Stimulated activated CD8-positive, alpha-beta memory T cell treated with anti-CD3 and anti-CD28 coated beads, Interleukin-4, amount 100 ng/mL, for 24 hours (primary cell): Measurements from ENCODE around the gene QRICH1.
"Not testable (repeated sequence)": the region's sequence is repeated elsewhere in the genome, so short reads cannot be mapped to it uniquely, and the experiment has no call there.

ENCODE experiments used
- DNase-seq: peaks from one replicate; pipeline ENCODE4 v3.0.0-alpha.2; 2020; ENCODE audit warnings: low read depth

QRICH1 gene

DNA sequence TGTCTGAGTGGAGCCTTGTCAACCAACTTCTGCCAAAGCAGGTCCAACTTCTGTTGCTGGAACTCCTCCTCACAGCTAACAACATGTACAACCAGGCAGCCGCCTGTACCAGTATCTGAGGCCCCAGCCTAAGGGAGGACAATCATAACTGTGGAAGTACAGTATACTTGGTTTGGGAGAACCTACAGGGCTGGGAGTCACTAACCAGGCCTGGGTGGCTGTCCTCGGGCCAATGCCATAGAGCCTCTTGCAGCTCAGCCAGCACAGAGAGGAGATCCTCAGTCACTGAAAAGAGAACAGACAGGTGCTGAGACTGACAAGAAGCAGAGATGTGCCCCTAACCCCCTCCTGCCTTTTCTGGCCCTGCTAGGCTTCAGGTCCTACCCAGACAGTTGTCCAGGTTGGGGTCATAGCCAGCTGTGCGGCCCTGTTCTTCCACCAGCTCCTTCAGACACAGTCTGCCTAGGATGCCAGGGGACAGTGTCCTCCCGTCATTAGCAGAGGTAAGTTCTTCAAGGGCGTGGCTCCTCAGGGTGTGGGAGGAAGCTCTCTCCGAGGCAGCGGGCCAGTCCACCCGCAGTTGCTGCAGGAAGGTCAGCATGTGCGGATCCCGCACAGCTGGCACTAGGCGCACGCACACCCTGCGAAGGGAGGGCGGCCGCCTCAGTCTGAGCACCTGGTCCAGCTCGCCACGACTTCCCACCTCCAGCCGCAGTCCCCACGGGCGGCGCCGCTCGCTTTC lies 76.5 kb downstream of the QRICH1 start:
- DNase-seq: no peak

DNA sequence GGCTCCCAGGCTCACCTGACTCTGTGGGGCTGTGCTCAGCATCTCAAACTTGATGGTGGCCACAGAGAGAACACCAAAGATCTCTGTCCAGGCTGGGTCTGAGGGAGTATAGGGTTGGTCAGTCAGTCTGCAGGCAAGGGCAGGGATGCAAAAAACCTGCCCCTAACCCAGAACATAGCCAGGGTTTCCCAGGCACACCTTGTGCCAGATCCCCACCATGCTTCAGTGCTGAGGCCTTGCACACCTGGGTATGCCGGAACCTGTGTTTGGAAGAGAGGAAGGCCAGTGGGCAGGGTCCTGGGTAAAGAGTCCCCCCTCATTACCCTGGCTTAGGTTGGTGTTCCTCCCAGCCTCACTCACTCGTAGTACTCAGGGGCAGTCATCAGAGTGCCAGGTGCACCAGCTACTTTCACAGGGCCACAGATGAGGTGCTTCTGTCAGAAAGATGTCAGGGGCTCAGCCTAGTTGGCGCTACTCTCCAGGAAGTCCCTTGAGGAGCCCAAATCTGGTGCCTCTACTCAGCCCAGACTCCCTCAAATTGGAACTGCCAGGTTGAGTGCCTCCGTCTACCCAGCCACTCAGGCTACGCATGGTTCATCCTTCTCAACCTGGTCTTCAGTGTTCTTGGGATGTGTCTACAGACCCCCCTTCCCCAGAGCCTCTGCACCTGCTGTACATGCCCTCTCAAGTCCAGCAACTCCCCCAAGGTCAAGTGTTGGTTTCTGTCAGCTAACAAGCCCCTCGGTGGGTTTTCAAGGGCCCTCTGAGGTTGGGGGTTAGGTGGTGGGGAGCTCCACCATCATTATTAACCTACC lies 77.2 kb downstream of the QRICH1 start:
- no peak for DNase-seq

DNA sequence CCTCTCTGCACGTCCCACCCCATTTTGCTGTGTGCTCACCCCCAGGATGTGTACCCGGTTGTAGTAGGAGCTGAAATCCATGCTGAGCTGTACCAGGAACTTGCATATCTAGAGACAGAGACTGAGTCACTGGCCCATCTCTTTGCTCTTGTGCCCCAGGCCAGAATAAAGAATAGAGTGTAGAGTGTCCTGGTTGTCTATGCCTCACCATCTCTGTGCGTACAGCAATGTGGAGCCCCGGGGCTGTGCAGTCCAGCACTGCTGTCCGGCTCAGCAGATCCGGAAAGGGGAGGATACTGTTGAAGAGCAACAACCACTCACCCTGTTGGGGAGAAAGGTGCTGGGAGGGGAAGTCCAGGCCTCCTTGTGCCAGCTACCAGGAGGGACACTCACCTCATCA lies 78.1 kb downstream of the QRICH1 start:
- no peak for DNase-seq

DNA sequence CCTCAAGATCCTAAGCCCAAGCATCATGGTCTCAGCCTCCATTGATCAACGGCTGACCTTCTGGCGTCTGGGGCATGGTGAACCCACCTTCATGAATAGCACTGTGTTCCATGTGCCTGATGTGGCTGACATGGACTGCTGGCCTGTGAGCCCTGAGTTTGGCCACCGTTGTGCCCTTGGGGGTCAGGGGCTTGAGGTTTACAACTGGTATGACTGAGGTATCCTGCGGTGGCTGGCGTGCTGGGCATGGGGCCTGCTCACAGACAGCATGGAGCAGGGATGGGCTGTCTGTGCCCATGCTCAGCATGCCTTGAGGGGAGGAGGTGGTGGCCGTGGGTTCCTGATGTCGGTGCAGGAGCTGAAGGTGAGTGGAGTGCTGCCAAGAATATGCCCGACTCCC lies 78.8 kb downstream of the QRICH1 start:
- no peak for DNase-seq

DNA sequence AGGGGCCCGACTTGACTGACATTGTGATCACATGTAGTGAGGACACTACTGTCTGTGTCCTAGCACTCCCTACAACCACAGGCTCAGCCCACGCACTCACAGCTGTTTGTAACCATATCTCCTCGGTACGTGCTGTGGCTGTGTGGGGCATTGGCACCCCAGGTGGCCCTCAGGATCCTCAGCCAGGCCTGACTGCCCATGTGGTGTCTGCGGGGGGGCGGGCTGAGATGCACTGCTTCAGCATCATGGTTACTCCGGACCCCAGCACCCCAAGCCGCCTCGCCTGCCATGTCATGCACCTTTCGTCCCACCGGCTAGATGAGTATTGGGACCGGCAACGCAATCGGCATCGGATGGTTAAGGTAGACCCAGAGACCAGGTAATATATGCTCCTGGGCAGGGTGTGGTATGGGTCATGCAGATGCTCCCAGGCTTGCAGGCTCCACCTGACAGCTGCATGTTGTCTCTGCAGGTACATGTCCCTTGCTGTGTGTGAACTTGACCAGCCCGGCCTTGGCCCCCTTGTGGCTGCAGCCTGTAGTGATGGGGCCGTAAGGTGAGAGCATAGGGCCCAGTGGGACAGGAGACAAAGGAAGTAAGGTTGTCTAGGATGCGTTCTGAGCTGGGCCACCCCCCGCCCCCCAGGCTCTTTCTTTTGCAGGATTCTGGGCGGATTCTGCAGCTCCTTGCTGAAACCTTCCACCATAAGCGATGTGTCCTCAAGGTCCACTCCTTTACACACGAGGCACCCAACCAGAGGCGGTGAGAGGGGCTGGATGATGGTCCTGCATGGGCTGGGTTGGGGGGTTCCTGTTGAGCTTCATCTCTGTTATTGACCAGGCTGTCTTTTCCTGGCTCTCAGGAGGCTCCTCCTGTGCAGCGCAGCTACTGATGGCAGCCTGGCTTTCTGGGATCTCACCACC lies 79.9 kb downstream of the QRICH1 start:
- no peak for DNase-seq

DNA sequence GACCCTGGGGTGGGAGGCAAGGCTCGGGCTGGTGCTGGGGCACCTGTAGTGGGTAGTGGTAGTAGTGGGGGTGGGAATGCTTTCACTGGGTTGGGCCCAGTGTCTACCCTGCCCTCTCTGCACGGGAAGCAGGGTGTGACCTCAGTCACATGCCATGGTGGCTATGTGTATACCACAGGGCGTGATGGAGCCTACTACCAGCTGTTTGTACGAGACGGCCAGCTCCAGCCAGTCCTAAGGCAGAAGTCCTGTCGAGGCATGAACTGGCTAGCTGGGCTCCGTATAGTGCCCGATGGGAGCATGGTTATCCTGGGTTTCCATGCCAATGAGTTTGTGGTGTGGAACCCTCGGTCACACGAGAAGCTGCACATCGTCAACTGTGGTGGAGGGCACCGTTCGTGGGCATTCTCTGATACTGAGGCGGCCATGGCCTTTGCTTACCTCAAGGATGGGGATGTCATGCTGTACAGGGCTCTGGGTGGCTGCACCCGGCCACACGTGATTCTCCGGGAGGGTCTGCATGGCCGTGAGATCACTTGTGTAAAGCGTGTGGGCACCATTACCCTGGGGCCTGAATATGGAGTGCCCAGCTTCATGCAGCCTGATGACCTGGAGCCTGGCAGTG lies 80.6 kb downstream of the QRICH1 start:
- no peak for DNase-seq

DNA sequence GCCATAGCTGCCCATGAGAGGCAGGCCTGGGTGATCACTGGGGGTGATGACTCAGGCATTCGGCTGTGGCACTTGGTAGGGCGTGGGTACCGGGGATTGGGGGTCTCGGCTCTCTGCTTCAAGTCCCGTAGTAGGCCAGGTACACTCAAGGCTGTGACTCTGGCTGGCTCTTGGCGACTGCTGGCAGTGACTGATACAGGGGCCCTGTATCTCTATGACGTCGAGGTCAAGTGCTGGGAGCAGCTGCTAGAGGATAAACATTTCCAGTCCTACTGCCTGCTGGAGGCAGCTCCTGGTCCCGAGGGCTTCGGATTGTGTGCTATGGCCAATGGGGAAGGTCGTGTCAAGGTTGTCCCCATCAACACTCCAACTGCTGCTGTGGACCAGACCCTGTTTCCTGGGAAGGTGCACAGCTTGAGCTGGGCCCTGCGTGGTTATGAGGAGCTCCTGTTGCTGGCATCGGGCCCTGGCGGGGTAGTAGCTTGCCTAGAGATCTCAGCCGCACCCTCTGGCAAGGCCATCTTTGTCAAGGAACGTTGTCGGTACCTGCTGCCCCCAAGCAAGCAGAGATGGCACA lies 81.3 kb downstream of the QRICH1 start:
- DNase-seq: no peak

DNA sequence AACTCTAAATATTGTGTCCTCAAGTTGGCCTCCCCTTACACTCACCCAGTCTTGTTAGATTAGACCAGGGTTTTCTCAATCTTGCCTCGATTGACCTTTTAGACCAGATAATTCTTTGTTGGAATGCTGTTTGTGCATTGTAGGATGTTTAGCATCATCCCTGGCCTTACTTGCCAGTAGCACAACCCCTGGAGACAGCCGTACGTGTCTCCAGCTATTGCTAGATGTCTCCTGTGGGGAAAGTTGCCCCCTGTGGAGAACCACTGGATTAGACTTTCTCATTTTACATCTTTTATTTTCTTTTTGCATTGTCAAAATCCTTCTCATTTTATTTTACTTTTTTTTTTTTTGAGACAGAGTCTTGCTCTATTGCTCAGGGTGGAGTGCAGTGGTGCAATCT lies 84.5 kb downstream of the QRICH1 start:
- no peak for DNase-seq

DNA sequence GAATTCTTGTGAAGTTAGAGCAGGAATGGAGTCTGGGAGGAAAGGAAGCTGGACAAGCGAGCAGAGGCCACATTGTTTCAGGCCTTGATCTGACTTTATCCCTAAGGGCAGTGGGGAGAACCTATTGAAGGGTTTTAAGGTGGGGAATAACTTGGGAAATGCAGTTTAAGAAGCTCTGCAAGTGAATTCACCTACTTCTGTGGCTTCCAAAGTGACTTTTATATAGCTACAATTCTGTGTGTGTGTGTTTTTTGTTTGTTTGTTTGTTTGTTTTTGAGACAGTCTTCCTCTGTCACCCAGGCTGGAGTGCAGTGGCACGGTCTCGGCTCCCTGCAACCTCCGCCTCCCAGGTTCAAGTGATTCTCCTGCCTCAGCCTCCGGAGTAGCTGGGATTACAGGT lies 85.2 kb downstream of the QRICH1 start:
- DNase-seq: not testable (repeated sequence)

DNA sequence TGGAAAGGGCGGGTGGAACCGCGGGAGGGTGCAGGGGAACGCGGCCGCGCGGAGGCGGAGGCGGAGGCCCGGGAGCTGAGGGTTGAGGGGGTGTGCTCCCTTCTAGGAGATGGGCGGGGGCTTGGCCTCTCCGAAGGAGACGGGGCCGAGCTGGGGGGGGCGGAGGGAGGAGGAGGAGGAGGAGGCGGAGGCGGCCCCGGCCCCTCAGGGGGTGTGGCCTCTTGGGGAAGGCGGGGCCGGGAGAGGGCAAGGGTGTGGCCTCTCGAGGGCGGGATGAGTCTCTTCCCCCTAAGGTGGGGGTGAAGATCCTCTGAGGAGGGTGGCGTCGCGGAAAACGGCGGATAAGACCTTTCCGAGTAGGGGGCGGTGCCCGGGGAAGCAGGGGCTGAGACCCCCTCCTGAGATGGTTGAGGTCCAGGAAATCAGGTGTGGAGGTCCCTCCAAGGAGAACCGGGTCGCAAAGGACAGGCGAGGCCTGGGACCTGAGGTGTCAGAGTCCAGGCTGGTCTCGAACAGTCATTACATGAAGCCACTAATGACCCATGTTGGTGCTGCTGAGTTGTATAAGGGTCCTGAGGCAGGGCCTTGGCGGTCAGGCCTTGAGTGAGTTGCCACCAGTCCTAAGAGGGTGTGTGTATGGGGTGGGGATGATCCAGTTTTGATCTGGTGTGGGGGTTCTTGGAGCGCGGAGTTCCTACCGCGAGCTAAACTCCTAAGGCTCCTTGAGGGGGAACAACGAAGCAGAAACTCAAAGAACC lies 85.9 kb downstream of the QRICH1 start:
- DNase-seq: peak; percentile 75

DNA sequence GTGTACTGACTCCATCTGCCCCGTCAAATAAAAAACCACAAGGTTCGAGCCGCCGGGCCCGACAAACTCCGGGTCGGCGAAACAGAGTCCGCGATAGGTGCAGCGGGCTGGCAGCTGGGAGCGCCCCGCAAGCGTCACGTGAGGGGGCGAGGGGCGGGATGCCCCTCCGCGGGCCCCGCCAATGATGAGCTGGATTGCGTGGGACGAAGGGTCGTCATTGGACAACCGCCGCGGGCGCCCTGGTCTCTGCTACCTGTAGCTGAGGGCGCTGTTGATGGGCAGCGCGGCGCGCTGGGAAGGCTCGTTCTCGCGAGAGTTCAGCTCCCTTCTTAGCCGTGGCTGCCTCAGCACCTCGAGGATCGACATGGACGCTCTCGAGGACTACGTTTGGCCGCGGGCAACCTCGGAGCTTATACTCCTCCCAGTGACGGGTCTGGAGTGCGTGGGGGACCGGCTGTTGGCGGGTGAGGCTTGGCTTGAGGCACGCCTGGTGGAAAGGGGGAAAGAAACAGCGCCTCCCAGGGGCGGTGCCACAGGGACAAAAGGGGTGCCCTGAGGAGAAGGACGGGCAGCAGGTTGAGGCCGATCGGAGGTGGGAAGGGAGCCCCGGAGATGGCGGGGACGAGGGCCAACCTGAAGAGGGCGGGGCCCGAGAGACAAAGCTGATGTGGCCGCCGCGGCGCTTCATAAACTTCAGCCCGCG lies 86.7 kb downstream of the QRICH1 start, which contains the start of gene WDR6:
WDR6 (plus strand) TSS at position 324 of the 703 bp plus-strand sequence; CDS start at position 365, 41 bp downstream.
- DNase-seq: peak; percentile 95

DNA sequence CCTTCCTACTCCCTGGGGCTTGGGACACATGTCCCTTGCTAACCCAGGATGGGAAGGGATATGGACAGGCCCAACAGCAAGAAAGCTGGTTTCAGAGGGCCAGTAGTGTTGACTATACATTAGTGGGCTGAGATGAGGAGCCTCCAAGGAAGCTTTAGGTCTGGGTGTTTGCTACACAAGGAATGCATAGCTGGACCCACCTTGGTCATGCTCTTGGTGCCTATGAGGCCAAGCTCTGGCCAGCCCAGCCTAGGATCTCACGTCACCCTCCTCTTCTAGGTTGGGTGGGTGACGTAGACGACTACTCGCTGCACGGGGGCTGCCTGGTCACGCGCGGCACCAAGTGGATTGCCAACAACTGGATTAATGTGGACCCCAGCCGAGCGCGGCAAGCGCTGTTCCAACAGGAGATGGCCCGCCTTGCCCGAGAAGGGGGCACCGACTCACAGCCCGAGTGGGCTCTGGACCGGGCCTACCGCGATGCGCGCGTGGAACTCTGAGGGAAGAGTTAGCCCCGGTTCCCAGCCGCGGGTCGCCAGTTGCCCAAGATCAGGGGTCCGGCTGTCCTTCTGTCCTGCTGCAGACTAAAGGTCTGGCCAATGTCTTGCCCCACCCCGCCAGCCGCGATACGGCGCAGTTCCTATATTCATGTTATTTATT lies 87.3 kb downstream of the QRICH1 start:
- no peak for DNase-seq

DNA sequence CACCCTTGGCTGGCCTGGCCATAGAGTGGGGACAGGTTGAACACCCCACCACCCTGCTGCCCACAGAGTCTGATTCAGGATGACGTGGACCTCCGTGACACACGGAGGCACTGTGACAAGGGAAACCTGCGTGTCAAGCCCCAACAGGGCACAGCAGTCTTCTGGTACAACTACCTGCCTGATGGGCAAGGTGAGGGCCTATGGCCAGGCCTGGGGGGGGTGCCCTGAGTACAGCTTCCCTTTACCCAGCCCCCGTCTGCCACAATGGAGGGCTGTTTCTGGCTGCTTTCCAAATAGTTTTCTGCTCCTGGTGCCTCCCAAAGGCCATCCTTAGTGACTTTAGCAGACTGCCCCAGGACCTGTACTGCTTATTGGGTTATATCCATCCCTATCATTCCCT lies 87.9 kb downstream of the QRICH1 start:
- DNase-seq: no peak

DNA sequence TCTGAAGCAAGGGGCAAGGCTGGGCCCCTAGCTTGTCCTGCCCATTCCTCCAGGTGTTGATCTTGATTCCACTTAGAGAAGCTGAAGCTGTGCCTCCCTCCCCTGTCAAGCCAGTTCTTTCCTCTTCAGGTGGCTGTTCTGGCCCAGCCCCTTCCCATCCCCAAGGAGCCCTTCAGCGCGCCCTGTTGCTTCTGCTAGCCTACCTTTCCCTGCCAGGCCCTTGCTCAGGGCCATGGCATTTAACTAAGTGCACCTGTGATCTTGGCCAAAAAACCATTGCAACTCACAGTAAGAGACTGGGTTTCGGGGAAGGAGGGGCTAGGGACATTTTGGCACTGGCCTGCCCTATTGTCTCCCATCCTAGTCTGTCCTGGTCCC lies 88.6 kb downstream of the QRICH1 start:
- no peak for DNase-seq

DNA sequence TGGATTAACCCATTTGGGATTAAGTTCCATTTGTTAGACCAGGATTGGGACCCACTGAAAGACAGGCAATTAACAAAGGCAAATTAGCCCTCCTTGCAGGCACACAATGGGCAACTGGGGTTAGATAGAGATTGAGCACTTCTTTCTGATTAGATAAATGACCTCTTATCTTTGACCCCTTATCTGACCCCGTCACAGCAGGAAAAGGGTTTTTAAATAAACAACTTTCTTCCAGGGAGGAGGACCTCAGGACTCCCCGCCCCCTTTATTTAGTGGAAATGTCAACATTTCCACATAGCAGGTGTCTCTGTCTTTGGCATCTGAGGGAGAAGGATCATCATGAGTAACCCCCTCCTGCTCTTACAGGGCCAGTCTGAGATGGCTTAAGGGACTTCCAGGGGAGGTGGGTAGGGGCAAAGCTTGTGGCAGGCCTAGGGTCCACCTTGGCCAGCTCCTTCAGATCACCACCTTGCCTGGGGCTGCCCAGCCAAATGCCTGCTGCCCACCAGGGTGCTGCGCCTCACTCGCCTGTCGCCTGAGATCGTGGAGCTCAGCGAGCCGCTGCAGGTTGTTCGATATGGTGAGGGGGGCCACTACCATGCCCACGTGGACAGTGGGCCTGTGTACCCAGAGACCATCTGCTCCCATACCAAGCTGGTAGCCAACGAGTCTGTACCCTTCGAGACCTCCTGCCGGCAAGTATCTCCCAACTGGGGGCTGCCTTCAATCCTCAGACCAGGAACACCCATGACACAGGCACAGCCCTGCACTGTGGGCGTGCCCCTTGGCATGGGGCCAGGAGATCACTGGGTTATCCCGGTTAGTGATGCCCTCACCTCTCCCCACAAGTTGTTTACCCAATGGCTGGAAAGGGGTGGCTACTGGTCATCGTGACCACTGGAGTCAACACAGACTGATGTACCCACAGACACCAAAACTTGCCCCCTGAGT lies 89.2 kb downstream of the QRICH1 start:
- DNase-seq: no peak

DNA sequence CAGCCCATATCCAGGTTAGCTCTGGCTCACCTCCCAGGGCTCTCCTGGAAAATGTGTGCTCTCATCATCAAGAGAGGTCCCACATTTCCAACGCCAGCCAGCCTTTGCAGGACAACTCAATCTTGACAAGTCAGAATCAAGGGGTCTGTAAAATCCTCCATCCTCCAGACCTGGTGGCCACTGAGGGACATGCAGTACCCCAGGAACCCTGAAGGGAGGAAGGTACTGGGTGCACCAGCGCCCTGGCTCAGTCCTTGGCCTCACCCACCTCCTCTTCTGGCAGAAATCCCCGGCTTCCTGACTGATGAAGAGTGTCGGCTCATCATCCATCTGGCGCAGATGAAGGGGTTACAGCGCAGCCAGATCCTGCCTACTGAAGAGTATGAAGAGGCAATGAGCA lies 92.7 kb downstream of the QRICH1 start:
- no peak for DNase-seq

DNA sequence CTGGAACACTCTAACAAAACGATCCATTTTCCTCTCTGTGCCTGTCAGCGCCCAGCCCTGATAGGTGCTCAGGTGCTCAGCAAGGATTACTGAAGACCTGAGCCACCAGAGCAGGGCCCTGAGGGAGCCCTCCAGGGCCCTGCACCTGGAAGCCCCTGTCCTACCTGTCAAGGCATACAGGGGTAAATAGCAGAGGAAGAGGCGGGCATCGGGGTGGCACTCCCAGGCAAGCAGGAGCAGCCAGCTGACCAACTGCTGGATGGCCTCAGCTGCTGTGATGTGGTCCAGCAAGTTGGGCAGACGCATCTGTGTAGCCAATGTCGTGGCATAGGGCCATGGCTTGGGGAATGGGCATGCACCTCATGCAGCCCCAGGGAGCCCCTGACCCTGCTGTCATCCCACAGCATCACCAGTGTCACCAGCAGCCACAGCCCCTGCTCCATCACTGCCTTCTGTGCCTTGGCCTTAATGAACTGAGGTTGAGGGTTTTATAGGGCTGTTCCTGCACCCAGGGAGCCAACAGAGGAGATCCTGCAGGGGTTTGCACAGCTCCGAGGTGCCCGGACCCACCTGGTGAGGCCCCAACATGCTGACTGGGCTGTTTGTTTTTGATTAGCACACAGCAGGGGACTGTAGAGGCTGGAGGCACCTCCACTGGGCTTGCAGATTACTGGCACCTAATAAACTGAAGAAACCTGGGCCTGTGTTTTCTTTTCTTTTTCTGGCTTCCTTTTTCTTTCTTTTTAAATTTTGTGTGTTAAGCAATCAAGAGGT lies 94.6 kb downstream of the QRICH1 start:
- no peak for DNase-seq
